IPS-18c (cell line): ENCODE results near the gene PRAF2.
A peak's percentile ranks its signal among the peaks of the same experiment; 100 is the strongest.

ENCODE experiments used
- H3K4me3 ChIP-seq: 2 replicates; pipeline ENCODE4 v1.7.0; 2013; ENCODE audit warnings: low read depth, mild to moderate bottlenecking, low read length, moderate library complexity; ENCODE audit not compliant: insufficient read depth
- H3K9me3 ChIP-seq: one replicate; pipeline ENCODE4 v1.6.1; 2013; ENCODE audit warnings: mild to moderate bottlenecking, low read length, moderate library complexity; ENCODE audit not compliant: control insufficient read depth, insufficient read depth

PRAF2 gene

DNA sequence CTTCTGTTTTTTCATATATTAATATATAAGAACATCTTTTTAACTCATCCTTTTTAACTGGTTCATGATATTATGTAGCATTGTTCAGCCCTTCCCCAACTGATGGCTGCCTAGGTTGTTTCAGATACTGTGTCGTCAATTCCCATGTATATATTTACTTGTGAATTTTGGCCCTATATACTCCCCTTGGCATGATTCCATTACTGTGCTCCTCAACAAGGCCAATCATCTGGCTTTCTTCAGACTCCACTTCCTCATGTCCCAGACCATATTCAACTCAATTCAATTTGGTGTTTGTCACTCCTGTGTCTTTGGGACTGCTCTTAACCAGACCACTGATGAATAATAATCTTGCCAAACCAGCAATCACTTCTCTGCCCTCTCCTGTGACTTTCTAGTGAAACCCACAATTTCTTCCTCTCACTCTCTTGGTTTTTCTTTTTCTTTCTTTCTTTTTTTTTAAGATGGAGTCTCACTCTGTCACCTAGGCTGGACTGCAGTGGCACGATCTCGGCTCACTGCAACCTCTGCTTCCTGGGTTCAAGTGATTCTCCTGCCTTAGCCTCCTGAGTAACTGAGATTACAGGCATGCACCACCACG is 8.6 kb upstream of the PRAF2 start:
- Histone ChIP-seq H3K9me3 (peaks cover 10% of the 10 kb centered on the region), H3K4me3 (no peak overlapping the region)

DNA sequence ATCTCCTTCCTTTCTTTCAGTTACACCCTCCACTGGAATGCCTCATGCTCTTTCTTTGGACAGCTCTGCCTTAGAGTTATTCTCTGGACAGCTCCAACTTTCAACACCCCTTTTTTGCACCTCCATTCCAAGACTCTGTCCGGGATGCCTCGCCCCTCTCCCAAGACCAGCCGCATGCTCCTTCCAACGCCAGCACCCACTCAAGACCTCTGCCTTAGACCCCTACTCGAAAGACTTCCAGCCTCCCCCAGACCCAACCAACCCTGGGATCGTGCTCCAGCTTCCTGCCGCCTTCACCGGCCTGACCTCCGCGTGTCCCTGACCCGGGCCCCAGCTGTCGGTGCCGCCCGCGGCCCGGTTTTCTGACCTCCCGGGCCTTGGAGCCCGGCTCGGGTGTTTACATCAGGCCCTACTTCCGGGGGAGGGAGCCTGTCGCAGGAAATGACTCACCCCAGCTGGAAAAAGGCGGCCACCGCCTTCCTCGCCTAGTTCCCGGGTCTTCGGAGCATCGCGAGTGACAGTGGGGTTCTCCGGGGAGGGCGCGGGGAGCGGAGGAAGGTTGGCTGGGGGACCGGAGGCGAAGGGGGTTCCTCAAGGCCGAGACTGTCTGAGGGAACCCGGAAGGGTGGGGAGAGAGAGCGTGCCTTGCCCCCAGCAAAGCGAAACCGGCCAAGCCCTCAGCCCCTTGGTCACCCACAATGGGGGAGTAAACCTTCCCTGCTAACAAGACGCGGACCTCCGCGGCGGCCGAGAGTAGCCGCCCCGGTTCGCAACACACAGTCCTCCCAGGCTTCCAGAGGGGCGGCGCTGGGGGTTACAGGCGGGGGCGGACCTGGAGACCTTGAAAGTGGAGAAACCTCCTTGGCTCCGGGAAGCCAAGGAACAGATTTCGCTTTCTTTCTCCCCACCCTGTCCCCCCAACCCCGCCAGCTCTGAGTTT is 6.0 kb upstream of the PRAF2 start, which contains the start of gene WDR45:
TSS of gene WDR45 (minus strand) at position 399 of the 940 bp plus-strand sequence. CDS start 1,792 bp downstream, outside the sequence.
- Histone ChIP-seq H3K4me3 (peak within 1 kb of the TSS; percentile 61), H3K9me3 (peaks cover 19% of the 10 kb centered on the region)

DNA sequence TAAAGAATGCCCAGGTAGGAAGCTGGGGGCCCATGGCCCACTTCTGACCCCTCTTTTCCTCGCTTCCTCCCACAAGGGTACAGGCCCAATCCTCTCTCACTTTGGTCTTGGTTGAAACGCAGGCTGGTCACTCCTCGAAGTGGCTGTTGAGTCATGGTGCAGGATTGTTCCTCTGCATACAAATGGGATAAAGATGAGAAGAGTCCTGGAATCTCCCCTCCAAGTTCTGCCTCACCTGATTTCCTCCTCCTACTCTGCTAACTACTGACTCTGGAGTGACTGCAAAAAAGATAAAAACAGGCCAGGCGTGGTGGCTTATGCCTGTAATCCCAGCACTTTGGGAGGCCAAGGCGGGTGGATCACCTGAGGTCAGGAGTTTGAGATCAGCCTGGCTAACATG is 4.1 kb upstream of the PRAF2 start:
- Histone ChIP-seq H3K4me3 (no peak overlapping the region), H3K9me3 (peaks cover 21% of the 10 kb centered on the region)

DNA sequence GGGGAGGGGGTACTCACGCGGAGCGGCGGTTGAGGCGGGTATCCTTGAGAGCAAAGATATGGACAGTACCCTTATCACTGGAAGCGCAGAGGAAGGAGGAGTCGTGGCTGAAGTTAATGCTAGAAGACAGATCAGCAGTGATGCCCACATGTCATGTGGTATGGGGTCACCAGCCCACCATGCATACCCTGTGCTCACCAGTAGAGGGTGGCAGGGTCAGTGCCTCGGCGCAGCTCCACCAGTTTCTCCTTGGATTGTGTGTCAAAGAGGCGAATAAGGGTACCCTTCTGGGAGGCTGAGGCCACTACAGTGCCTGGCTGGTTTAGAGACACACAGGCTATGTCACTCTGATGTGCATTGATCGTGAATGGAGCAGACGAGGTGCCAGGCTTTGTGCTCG is 1.5 kb upstream of the PRAF2 start:
- no peak overlapping the region; the same call in 1 of the 2 replicates for H3K4me3 ChIP-seq
- peaks cover 26% of the 10 kb centered on the region for H3K9me3 ChIP-seq

DNA sequence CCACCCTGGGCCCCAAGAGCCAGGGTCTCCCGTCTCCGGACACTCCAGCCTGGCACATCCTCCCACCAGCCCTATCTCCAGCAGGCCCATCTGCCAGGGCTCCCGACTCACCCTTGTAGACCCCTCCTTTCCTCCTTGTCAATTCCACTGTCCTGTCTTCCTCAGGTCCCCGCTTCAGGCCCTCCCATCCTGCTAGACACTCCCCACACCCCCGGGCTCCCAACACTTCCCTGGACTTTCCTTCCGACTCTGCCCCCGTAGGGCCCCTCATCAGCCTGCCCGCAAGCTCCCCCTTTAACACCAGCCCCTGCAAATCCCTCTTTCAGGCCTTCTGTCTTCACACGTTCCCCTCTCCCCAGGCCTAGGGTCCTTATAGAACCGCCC is 1.1 kb downstream of the PRAF2 start:
- Histone ChIP-seq H3K9me3 (peaks cover 24% of the 10 kb centered on the region), H3K4me3 (peak overlapping the region; percentile 70; the same call in 1 of the 2 replicates)

DNA sequence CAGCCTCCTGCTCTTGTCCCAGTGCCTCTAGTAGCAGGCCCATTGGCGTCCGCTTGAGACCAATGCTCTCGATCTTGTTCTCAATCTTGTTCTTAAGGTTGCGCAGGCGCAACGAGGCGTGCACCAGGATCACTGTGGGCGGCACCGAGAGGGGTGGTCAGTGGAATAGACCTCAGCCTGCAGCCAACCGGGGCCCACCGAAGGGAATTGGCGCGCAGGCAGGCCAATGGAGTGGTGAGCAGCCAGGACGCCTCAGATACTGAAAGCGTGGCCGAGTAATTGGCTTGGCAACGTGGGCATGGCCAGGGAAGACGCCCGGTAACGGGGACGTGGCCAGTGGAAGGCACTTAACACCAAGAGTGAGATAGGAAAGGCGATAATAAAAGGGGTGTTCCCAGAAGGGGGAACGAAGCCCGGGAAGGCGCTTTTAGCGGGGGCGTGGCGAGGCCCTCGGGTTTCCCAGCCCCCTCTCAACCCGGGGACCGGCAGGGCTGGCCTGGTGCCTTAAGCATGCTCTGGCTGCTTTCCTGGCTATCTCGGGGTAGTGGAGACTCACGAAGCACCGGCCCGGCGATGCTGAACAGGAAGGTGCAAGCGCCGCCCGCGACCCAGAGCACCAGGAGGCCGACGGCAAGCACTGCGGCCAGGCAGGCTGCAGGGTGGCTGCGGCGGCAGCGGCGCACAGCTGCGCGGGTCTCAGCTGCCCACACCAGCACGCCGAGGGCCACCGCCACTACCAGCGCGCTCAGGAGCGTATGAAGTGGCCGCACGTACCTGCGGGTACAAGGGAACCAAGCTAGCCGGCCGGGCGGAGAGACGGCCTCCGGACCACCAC is 1.7 kb downstream of the PRAF2 start:
- peak overlapping the region; percentile 70 for H3K4me3 ChIP-seq
- H3K9me3 ChIP-seq, result peaks cover 26% of the 10 kb centered on the region

DNA sequence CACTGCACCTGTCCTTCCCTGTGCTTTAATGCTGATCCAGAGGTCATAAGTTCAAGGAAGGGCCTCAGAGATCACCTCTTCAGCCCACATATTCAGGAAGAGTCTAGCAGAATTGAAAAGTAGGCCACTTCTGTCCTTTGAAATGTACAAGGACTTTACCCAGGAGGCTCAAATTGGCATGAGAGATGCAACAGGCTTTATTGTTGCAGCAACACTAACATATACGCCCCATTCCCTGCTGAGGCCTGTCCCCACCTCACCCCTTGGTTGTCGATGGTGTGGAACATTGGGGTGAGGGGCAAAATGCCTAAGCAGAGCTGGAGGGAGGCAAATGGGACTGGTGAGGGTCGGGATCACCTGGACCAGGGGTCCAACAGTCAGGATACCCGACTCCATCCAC is 2.8 kb downstream of the PRAF2 start:
- Histone ChIP-seq H3K9me3 (peaks cover 21% of the 10 kb centered on the region), H3K4me3 (no peak overlapping the region; the same call in 1 of the 2 replicates)

DNA sequence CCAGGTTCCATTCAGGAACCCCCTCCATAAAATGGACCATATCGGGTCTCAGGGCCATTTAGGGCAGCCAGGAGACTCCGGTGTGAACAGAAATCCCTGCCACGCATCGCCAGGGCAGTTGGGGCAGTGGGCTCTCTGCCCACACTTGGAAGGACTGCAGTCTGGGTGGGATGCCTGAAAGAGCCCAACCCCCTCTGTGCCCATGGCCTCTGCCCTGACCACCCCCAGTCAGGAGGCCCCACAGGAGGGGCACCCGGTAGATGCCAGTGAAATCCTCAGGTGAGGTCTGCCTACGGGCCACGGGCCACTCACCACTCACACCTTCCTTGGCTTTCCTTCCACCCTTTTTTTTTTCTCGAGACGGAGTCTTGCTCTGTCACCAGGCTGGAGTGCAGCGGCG is 4.8 kb downstream of the PRAF2 start:
- Histone ChIP-seq H3K9me3 (peaks cover 16% of the 10 kb centered on the region), H3K4me3 (no peak overlapping the region)

DNA sequence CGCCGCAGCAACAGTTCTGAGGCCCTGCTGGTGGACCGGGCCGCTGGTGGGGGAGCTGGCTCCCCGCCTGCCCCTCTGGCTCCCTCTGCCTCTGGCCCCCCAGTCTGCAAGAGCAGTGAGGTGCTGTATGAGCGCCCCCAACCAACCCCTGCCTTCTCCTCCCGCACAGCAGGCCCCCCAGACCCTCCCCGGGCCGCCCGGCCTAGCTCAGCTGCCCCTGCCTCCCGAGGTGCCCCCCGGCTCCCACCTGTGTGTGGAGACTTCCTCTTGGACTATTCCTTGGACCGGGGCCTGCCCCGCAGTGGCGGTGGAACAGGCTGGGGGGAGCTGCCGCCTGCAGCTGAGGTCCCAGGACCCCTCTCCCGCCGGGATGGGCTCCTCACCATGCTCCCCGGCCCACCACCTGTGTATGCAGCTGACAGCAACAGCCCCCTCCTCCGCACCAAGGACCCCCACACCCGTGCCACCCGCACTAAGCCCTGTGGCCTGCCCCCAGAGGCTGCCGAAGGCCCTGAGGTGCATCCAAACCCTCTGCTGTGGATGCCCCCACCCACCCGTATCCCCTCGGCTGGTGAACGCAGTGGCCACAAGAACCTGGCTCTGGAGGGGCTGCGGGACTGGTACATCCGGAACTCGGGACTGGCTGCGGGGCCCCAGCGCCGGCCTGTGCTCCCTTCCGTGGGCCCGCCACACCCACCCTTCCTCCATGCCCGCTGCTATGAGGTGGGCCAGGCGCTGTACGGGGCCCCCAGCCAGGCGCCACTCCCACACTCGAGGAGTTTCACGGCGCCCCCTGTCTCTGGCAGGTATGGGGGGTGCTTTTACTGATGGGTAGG is 6.3 kb downstream of the PRAF2 start:
- H3K4me3 ChIP-seq, result no peak overlapping the region; the same call in 1 of the 2 replicates
- peaks cover 18% of the 10 kb centered on the region for H3K9me3 ChIP-seq

DNA sequence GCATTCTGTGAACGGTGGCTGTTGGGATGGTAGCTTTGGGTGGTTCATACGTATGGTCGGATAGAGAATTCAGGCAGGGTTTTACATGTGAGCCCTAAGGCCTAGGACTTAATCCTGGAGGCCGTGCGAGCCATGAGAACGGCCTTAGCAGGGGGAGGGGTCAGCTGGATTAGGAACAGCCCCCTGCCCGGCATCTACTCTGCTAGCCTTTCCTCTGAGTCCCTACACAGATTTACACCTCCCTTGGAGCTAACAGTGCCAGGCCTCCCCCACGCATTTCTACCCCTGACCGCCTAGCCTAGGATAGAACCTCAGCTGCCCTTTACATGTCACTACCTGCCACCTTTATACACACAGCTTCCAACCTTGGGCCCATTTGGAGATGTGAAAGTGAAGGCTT is 7.1 kb downstream of the PRAF2 start:
- Histone ChIP-seq H3K9me3 (peaks cover 15% of the 10 kb centered on the region), H3K4me3 (no peak overlapping the region)

DNA sequence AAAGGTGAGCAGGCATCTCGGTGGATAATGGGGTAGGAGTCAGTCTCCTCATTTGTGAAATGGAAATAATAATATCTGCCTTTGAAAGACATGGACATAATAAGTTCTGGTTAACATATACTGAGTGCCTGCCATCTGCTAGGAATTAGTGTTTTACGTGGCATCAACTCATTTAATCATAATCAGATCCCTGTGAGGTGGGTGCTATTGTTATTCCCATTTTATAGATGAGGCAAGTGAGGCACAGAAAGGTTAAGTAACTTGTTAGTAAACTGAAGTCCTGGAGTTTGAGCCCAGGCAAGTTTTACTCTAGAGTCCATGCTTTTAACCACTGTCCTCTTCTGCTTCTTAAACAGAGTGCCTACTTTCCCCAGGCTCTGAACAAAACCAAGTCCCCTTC is 7.5 kb downstream of the PRAF2 start:
- no peak overlapping the region for H3K4me3 ChIP-seq
- peaks cover 13% of the 10 kb centered on the region for H3K9me3 ChIP-seq

DNA sequence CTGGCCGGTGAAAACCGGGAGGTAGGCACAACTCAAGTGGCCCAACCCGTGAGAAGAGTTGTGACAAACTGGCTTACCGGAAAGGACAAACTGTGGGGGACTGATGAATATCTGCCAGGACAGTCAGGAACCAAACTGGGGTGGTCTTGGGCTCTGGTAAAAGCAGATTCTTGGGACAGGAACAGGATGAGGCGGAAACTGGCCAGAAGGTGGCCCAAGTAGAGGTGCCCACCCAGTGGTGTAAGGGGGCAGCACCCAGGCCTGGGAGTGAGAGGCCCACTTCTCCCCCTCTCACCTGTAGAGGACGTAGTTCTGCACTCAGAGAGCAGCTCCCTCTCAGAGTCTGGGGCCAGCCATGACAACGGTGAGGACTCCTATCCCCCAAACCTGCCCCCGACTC is 9.1 kb downstream of the PRAF2 start:
- Histone ChIP-seq H3K4me3 (no peak overlapping the region), H3K9me3 (peaks cover 13% of the 10 kb centered on the region)

DNA sequence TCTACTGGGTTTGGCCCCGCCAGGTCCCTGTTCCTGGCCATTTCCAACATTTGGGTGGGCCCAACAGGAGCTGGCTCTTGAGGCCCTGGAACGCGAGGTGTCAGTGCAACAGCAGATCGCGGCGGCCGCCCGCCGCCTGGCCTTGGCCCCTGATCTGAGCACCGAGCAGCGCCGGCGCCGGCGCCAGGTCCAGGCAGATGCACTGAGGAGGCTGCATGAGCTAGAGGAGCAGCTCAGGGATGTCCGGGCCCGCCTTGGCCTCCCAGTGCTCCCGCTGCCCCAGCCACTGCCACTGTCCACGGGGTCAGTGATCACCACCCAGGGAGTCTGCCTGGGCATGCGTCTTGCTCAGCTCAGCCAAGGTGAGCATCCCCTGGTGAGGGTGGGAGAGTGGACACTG is 9.5 kb downstream of the PRAF2 start:
- peaks cover 14% of the 10 kb centered on the region for H3K9me3 ChIP-seq
- no peak overlapping the region for H3K4me3 ChIP-seq

DNA sequence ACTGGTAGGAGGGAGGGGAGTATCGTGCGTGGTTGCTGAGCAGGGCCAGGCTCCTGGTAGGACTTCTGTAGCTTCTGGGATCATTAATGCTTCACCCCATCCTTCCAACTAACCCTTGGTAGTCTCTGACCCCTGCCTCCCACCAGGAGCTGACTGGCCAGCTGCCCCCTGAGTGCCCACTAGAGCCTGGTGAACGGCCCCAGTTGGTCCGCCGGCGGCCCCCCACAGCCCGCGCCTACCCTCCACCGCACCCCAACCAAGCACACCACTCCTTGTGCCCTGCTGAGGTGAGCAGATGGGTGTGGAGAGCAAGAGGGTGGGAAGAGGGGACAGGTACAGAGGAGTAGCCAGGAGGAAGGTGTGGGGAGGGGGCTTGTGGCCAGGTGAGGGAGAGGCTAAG is 10.1 kb downstream of the PRAF2 start:
- Histone ChIP-seq H3K4me3 (no peak overlapping the region), H3K9me3 (peaks cover 14% of the 10 kb centered on the region)

DNA sequence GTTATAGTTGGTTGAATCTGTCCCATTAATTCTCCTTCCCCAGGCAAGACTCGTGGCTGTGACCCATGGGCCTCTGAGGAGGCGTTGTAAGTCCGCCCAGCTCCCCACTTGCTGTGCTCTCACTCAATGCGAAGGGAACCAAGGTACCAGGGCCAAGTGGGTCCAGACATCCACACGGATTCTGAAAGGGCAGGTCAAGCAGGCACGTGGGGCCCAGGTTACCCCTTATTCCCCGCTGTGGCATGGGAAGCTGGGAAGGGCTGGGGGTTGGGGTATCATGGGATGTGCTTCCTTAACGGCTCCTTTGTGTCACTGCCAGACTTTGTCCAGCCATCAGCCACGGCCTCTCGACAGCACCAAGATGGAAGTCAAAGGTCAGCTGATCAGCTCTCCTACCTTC is 11.9 kb downstream of the PRAF2 start:
- Histone ChIP-seq H3K9me3 (peaks cover 12% of the 10 kb centered on the region), H3K4me3 (no peak overlapping the region)

DNA sequence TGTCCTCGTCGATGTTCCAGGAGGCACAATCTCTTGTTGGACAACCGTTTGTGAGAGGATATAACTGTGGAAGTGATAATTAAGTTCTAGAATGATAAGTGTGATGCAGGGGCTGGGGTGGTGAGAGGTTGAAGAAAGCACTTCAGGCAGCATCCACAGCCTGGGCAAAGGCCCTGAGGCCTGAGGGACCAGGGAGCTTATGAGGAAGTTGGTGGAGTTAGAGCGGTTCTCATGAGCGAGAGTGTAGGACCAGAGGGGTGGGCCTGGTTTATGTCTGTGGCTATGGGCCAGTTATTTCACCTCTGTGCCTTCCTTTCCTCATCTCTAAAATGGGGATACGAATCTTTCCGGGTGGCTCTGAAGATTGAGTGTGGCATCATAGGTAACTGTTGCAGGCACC is 12.3 kb downstream of the PRAF2 start:
- no peak overlapping the region for H3K4me3 ChIP-seq
- H3K9me3 ChIP-seq, result peaks cover 12% of the 10 kb centered on the region

DNA sequence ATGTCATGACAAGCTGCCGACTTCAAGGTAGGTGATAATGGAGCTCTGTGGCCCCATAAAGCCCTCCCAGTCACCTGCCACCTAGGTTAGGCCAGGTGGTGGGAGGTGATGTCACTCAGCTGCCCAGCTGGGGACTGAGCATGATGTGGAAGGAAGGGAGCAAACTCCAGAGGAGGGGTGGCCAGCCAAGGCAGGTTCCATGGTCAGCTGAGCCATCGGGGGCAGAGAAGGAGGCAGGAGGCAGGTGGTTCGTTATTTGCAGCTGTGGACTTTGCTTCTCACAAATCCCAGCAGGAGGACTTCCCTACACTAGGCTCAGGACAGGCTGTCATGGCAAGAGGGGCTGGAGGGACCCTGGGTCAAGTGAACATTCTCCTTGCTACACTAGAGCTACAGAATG is 12.9 kb downstream of the PRAF2 start:
- peaks cover 13% of the 10 kb centered on the region for H3K9me3 ChIP-seq
- peak overlapping the region; percentile 15; the same call in 1 of the 2 replicates for H3K4me3 ChIP-seq
